GM12878 (cell line): ENCODE measurements around the gene RAD9A. TPM values are rescaled to one million over a fixed set of nuclear protein-coding genes. Genes with fewer than 3 reads are reported as not detected.

Experiments
- BMI1 ChIP-seq: fragments of 450-650 bp; IDR thresholded peaks from 2 replicates; pipeline ENCODE4 v1.6.1; 2016; ENCODE audit warnings: mild to moderate bottlenecking, moderate library complexity, borderline replicate concordance
- EED ChIP-seq: sonication (generic); IDR thresholded peaks from 2 replicates; pipeline ENCODE4 v1.6.1; 2016; ENCODE audit warnings: antibody characterized with exemption, low read depth
- GATAD2B ChIP-seq: fragments of 450-650 bp; conservative IDR thresholded peaks from 2 replicates; pipeline ENCODE4 v1.6.1; 2017; ENCODE audit warnings: low read depth, mild to moderate bottlenecking, moderate library complexity
- HDAC2 ChIP-seq: fragments of 200-600 bp; sonication (generic); IDR thresholded peaks from 2 replicates; pipeline ENCODE4 v1.6.1; 2017
- JUND ChIP-seq: IDR thresholded peaks from 2 replicates; pipeline ENCODE4 v1.6.1; 2012; ENCODE audit warnings: low read depth, mild to moderate bottlenecking, low read length, improper control_type of control experiment, moderate library complexity
- MEF2A ChIP-seq: IDR thresholded peaks from 2 replicates; pipeline ENCODE4 v1.6.1; 2011; ENCODE audit warnings: low read depth, mild to moderate bottlenecking, low read length, moderate library complexity; ENCODE audit not compliant: insufficient read depth
- NRF1 ChIP-seq: conservative IDR thresholded peaks from 2 replicates; pipeline ENCODE4 v1.6.1; 2011; ENCODE audit warnings: mild to moderate bottlenecking, low read depth, low read length, improper control_type of control experiment
- POLR2A ChIP-seq: IDR thresholded peaks from 2 replicates; pipeline ENCODE4 v1.6.1; 2011; ENCODE audit warnings: low read depth, mild to moderate bottlenecking, low read length
- SIN3A ChIP-seq: IDR thresholded peaks from 2 replicates; pipeline ENCODE4 v1.6.1; 2012; ENCODE audit warnings: low read depth, low read length, improper control_type of control experiment
- SMAD1 ChIP-seq: fragments of 450-650 bp; IDR thresholded peaks from 2 replicates; pipeline ENCODE4 v1.6.1; 2018; ENCODE audit warnings: mild to moderate bottlenecking, low read depth; ENCODE audit not compliant: partially characterized antibody
- SPI1 ChIP-seq: IDR thresholded peaks from 2 replicates; pipeline ENCODE4 v1.6.1; 2011; ENCODE audit warnings: low read depth, mild to moderate bottlenecking, low read length, moderate library complexity, borderline replicate concordance; ENCODE audit not compliant: insufficient read depth
- STAT3 ChIP-seq: IDR thresholded peaks from 2 replicates; pipeline ENCODE4 v1.6.1; 2011; ENCODE audit warnings: low read depth, low read length, improper control_type of control experiment
- SUPT20H ChIP-seq: IDR thresholded peaks from 2 replicates; pipeline ENCODE4 v1.6.1; 2011; ENCODE audit warnings: low read depth, mild to moderate bottlenecking, low read length, moderate library complexity, borderline replicate concordance; ENCODE audit not compliant: control insufficient read depth
- SUZ12 ChIP-seq: fragments of 200-600 bp; sonication (generic); IDR thresholded peaks from one replicate; pipeline ENCODE4 v1.6.1; 2018; ENCODE audit warnings: antibody characterized with exemption, mild to moderate bottlenecking; ENCODE audit not compliant: unreplicated experiment
- TARDBP ChIP-seq: IDR thresholded peaks from 2 replicates; pipeline ENCODE4 v1.6.1; 2016; ENCODE audit warnings: borderline replicate concordance
- TCF3 ChIP-seq: IDR thresholded peaks from 2 replicates; pipeline ENCODE4 v1.6.1; 2012; ENCODE audit warnings: low read depth, mild to moderate bottlenecking, low read length, borderline replicate concordance; ENCODE audit not compliant: insufficient read depth
- ZNF207 ChIP-seq: fragments of 450-650 bp; IDR thresholded peaks from 2 replicates; pipeline ENCODE4 v1.6.1; 2014; ENCODE audit warnings: antibody characterized with exemption, mild to moderate bottlenecking, borderline replicate concordance
- polyA plus RNA-seq, 11 experiments: library from polyadenylated mRNA; depleted of rRNA in 4 of 11; unstranded in 6 of 11; stranded (reverse) in 5 of 11; fragments of >200 nt; fragmentation: Nextera tagmentation in 4 of 11; fragmentation: Illumina TruSeq in 1 of 11; extraction: Ambion mirVana in 4 of 11; extraction: Trizol in 1 of 11; gene quantifications; 1 replicate in 1 of 11; 2 replicates in 10 of 11; pipeline versions ENCODE4 v1.2.1 to v1.2.3, GENCODE V29; 2011 to 2016; ENCODE audit warnings: inconsistent platforms in 2 of 11, missing spikeins in 2 of 11, low read depth in 1 of 11
- total RNA-seq, 4 experiments: library from RNA; depleted of rRNA in 3 of 4; stranded (reverse); fragments of >200 nt in 3 of 4; fragmentation: Illumina TruSeq in 1 of 4; extraction: Trizol in 1 of 4; gene quantifications; 2 replicates each; pipeline versions ENCODE4 v1.2.1 to v1.2.3, GENCODE V29; 2013 to 2021
- TF ChIP-seq, protein P1 (sequence below): fragments of 450-650 bp; IDR thresholded peaks from 2 replicates; pipeline ENCODE4 v1.6.1; 2016; ENCODE audit warnings: mild to moderate bottlenecking
- TF ChIP-seq, protein P2 (sequence below): IDR thresholded peaks from 2 replicates; pipeline ENCODE4 v1.6.1; 2011; ENCODE audit warnings: low read depth, mild to moderate bottlenecking, low read length, moderate library complexity, borderline replicate concordance; ENCODE audit errors: extremely low read depth
- TF ChIP-seq, protein P3 (sequence below): fragments of 450-650 bp; IDR thresholded peaks from 2 replicates; pipeline ENCODE4 v1.6.1; 2017; ENCODE audit warnings: low read depth, mild to moderate bottlenecking, moderate library complexity
- TF ChIP-seq, protein P4 (sequence below): fragments of 450-650 bp; formaldehyde crosslinking; IDR thresholded peaks from 2 replicates; pipeline ENCODE4 v1.5.0; 2022; ENCODE audit warnings: mild to moderate bottlenecking, missing genetic modification characterization

RAD9A gene
- total and polyA plus RNA-seq, 10 of the 15 experiments (the other 5 are each of a cell fraction or from before 2014, with no cell fraction given), result 1.1 to 36.2 (median 19.8) TPM

DNA sequence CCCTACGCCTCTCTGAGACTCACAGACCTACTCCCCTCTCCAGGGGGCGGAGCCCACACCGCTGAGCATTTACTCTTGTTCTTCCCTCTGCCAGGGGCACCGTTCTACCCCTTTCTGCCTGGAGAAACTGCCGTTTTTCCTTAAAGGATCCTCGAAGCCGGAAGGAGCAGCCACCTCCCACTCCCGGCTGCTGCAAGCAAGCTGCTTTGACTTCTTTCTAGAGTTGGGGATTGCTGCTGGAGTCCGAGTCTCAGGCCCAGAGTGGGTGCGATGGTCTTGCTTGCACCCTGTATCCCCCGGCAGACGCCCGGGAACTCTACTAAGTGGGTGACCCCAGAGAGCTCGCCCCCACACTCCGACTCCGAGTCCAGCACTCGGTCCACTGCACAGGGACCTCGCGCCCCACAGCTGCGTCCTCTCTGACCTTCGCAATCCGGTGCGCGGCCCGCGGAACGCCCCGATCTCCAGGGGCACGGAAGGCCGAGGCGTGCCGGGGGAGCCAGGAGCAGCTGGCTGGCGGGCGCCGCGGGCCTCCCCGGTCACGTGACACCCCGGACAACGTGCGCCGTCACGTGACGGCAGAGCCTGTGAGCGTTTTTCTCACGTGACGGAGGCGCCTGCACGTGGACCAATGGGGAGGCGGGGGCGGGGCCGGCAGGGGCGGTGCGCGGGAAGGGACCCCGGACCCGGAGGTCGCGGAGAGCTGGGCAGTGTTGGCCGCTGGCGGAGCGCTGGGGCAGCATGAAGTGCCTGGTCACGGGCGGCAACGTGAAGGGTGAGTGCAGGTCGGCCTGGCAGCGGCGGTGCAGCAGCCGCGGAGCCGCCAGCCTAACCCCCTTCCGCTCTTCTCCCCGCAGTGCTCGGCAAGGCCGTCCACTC lies at the start of gene RAD9A (continued):
- TF ChIP-seq SPI1 (no peak), STAT3 (no peak), TCF3 (peak; percentile 90; the same call in 1 of the 2 replicates), ZNF207 (0 out of 2 replicates have a peak, but pooled peaks have one; percentile 73), SMAD1 (no peak), JUND (0 out of 2 replicates have a peak, but pooled peaks have one; percentile 19), EED (no peak), TARDBP (no peak), SUPT20H (no peak), SIN3A (peak; percentile 98), BMI1 (no peak), NRF1 (no peak), SUZ12 (no peak), HDAC2 (no peak), GATAD2B (peak; percentile 66; the same call in 1 of the 2 replicates), POLR2A (peak; percentile 83), MEF2A (0 out of 2 replicates have a peak, but pooled peaks have one; percentile 8)
- TF ChIP-seq, protein P1, sequence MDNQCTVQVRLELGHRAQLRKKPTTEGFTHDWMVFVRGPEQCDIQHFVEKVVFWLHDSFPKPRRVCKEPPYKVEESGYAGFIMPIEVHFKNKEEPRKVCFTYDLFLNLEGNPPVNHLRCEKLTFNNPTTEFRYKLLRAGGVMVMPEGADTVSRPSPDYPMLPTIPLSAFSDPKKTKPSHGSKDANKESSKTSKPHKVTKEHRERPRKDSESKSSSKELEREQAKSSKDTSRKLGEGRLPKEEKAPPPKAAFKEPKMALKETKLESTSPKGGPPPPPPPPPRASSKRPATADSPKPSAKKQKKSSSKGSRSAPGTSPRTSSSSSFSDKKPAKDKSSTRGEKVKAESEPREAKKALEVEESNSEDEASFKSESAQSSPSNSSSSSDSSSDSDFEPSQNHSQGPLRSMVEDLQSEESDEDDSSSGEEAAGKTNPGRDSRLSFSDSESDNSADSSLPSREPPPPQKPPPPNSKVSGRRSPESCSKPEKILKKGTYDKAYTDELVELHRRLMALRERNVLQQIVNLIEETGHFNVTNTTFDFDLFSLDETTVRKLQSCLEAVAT, result no peak
- TF ChIP-seq, protein P2, sequence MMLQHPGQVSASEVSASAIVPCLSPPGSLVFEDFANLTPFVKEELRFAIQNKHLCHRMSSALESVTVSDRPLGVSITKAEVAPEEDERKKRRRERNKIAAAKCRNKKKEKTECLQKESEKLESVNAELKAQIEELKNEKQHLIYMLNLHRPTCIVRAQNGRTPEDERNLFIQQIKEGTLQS, result peak; percentile 99
- TF ChIP-seq, protein P3, sequence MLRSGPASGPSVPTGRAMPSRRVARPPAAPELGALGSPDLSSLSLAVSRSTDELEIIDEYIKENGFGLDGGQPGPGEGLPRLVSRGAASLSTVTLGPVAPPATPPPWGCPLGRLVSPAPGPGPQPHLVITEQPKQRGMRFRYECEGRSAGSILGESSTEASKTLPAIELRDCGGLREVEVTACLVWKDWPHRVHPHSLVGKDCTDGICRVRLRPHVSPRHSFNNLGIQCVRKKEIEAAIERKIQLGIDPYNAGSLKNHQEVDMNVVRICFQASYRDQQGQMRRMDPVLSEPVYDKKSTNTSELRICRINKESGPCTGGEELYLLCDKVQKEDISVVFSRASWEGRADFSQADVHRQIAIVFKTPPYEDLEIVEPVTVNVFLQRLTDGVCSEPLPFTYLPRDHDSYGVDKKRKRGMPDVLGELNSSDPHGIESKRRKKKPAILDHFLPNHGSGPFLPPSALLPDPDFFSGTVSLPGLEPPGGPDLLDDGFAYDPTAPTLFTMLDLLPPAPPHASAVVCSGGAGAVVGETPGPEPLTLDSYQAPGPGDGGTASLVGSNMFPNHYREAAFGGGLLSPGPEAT, result peak; percentile 83
- TF ChIP-seq, protein P4, sequence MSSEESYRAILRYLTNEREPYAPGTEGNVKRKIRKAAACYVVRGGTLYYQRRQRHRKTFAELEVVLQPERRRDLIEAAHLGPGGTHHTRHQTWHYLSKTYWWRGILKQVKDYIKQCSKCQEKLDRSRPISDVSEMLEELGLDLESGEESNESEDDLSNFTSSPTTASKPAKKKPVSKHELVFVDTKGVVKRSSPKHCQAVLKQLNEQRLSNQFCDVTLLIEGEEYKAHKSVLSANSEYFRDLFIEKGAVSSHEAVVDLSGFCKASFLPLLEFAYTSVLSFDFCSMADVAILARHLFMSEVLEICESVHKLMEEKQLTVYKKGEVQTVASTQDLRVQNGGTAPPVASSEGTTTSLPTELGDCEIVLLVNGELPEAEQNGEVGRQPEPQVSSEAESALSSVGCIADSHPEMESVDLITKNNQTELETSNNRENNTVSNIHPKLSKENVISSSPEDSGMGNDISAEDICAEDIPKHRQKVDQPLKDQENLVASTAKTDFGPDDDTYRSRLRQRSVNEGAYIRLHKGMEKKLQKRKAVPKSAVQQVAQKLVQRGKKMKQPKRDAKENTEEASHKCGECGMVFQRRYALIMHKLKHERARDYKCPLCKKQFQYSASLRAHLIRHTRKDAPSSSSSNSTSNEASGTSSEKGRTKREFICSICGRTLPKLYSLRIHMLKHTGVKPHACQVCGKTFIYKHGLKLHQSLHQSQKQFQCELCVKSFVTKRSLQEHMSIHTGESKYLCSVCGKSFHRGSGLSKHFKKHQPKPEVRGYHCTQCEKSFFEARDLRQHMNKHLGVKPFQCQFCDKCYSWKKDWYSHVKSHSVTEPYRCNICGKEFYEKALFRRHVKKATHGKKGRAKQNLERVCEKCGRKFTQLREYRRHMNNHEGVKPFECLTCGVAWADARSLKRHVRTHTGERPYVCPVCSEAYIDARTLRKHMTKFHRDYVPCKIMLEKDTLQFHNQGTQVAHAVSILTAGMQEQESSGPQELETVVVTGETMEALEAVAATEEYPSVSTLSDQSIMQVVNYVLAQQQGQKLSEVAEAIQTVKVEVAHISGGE, result peak; percentile 76
